SK-N-MC (cell line): ENCODE data around the gene CHP2.

Source experiments
- EZH2 ChIP-seq: fragments of 200-600 bp; sonication (generic); IDR thresholded peaks from one replicate; pipeline ENCODE4 v1.6.1; 2017; ENCODE audit warnings: antibody characterized with exemption
- FOXP2 ChIP-seq: optimal IDR thresholded peaks from 2 replicates; pipeline ENCODE3; 2011; ENCODE audit warnings: mild to moderate bottlenecking, moderate library complexity; ENCODE audit not compliant: insufficient read depth; ENCODE audit errors: extremely low read length, control extremely low read depth

DNA sequence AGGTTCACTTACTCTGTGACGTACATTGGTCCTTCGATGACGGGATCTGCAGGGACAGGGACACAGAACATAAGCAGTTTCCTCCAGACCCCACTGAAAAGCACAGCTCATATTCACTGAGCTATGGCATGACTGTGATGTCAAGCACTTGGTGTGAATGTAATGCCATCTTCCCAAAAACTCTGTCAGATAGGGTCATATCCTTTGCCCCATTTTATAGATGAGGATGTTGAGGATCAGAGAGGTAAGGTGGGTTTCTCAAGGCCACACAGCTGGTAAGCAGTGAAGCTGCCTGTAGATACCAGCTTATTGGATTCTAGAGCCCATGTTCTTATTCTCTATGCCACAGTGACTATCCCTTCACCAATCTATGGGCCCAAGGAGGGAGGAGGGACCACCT is 44.3 kb upstream of the CHP2 start:
- no peak for TF ChIP-seq EZH2
- no peak for TF ChIP-seq FOXP2
